H1 (cell line): ENCODE measurements around the gene CNIH3. TPM values are rescaled to one million over a fixed set of nuclear protein-coding genes. Genes with fewer than 3 reads are reported as not detected.
A peak's percentile ranks its signal among the peaks of the same experiment; 100 is the strongest.

Experiments
- CTCF ChIA-PET: fragments of 300-600 bp; sonication (Branson Sonifier 250); formaldehyde crosslinking; loops from one replicate; lab custom pipeline; 2021; ENCODE audit not compliant: partially characterized antibody; lab: Charles Lee
- POLR2A ChIA-PET: fragments of 300-600 bp; sonication (Branson Sonifier 250); formaldehyde crosslinking; loops from one replicate; lab custom pipeline; 2021; ENCODE audit warnings: inconsistent platforms; ENCODE audit not compliant: partially characterized antibody; lab: Charles Lee
- DNase-seq, 2 experiments: peaks; one replicate each; pipeline versions ENCODE4 v3.0.0 to v3.0.0-alpha.2; 2010 to 2022; ENCODE audit warnings: low spot score in 2 of 2, low read depth in 1 of 2, mixed read lengths in 1 of 2
- FAIRE-seq: peaks from 2 replicates; lab custom pipeline; 2011; peaks lifted over from hg19 to GRCh38; lab: Jason Lieb, UNC
- H2AFZ ChIP-seq: 2 replicates; pipeline ENCODE4 v1.8.1; 2012; ENCODE audit warnings: low read length, inconsistent platforms
- H2AK5ac ChIP-seq: 2 replicates; pipeline ENCODE4 v1.6.1; 2013; ENCODE audit warnings: low read depth, low read length
- H2BK120ac ChIP-seq: replicated peaks from 2 replicates; pipeline ENCODE3; 2013; ENCODE audit warnings: low read depth, low read length, inconsistent platforms
- H2BK12ac ChIP-seq: 2 replicates; pipeline ENCODE4 v1.6.1; 2013; ENCODE audit warnings: low read depth, low read length
- H2BK15ac ChIP-seq: 2 replicates; pipeline ENCODE4 v1.6.1; 2013; ENCODE audit warnings: low read length
- H2BK20ac ChIP-seq: 2 replicates; pipeline ENCODE4 v1.6.1; 2013; ENCODE audit warnings: low read length
- H2BK5ac ChIP-seq: 2 replicates; pipeline ENCODE4 v1.6.1; 2013; ENCODE audit warnings: low read depth, low read length
- H3K14ac ChIP-seq: 2 replicates; pipeline ENCODE4 v1.6.1; 2013; ENCODE audit warnings: inconsistent platforms; ENCODE audit not compliant: insufficient read length
- H3K18ac ChIP-seq: 2 replicates; pipeline ENCODE4 v1.6.1; 2013; ENCODE audit warnings: low read length; ENCODE audit errors: extremely low read depth
- H3K23ac ChIP-seq: 2 replicates; pipeline ENCODE4 v1.6.1; 2013; ENCODE audit warnings: inconsistent platforms; ENCODE audit not compliant: insufficient read length
- H3K23me2 ChIP-seq: 2 replicates; pipeline ENCODE4 v1.6.1; 2013; ENCODE audit warnings: low read depth, low read length
- H3K27ac ChIP-seq: 2 replicates; pipeline ENCODE4 v1.6.1; 2011; ENCODE audit warnings: low read depth, low read length, inconsistent platforms
- H3K27me3 ChIP-seq, 4 experiments: replicated peaks in 1 of 4; 1 replicate in 1 of 4; 2 replicates in 3 of 4; pipeline versions ENCODE4 v1.6.1 to v1.8.1; 2011 to 2013; ENCODE audit warnings: low read length in 3 of 4, mild to moderate bottlenecking in 3 of 4, inconsistent platforms in 2 of 4, mixed read lengths in 2 of 4, moderate library complexity in 1 of 4; ENCODE audit not compliant: control insufficient read depth in 3 of 4, insufficient read depth in 3 of 4; ENCODE audit errors: extremely low read depth in 1 of 4
- H3K36me3 ChIP-seq, 4 experiments: 2 replicates each; pipeline versions ENCODE4 v1.6.1 to v1.8.1; 2011 to 2013; ENCODE audit warnings: mild to moderate bottlenecking in 4 of 4, low read length in 3 of 4, moderate library complexity in 2 of 4, control low read depth in 1 of 4, inconsistent platforms in 1 of 4; ENCODE audit not compliant: insufficient read depth in 4 of 4, control insufficient read depth in 2 of 4
- H3K4ac ChIP-seq: replicated peaks from 2 replicates; pipeline ENCODE3; 2013; ENCODE audit warnings: low read length, low read depth, mixed read lengths, inconsistent platforms; ENCODE audit not compliant: insufficient read length
- H3K4me1 ChIP-seq, 4 experiments: replicated peaks in 1 of 4; 1 replicate in 1 of 4; 2 replicates in 3 of 4; pipeline versions ENCODE4 v1.6.1 to v1.8.1; 2011 to 2013; ENCODE audit warnings: low read length in 3 of 4, inconsistent platforms in 2 of 4, mixed read lengths in 1 of 4; ENCODE audit not compliant: insufficient read depth in 4 of 4, control insufficient read depth in 3 of 4
- H3K4me2 ChIP-seq, 2 experiments: 2 replicates each; pipeline versions ENCODE4 v1.6.1 to v1.8.1; 2011 to 2013; ENCODE audit warnings: low read depth in 2 of 2, low read length in 2 of 2, control low read depth in 1 of 2, inconsistent platforms in 1 of 2, mild to moderate bottlenecking in 1 of 2; ENCODE audit not compliant: insufficient read depth in 1 of 2
- H3K4me3 ChIP-seq, 4 experiments: fragments of 200-600, 300-600 bp in 1 of 4; sonication (generic), shearing (Covaris generic), sonication (Bioruptor Twin) in 1 of 4; 2 replicates each; pipeline versions ENCODE4 v1.5.1 to v1.8.1; 2011 to 2016; ENCODE audit warnings: low read length in 4 of 4, low read depth in 3 of 4, control low read depth in 2 of 4, inconsistent platforms in 2 of 4, mild to moderate bottlenecking in 2 of 4, mixed read lengths in 1 of 4, moderate library complexity in 1 of 4; ENCODE audit not compliant: insufficient read depth in 2 of 4; ENCODE audit errors: extremely low read depth in 1 of 4
- H3K56ac ChIP-seq: replicated peaks from 2 replicates; pipeline ENCODE3; 2013; ENCODE audit warnings: low read depth, mild to moderate bottlenecking, mixed read lengths, low read length, inconsistent platforms; ENCODE audit not compliant: insufficient read length
- H3K79me1 ChIP-seq: 2 replicates; pipeline ENCODE4 v1.6.1; 2013; ENCODE audit warnings: low read depth, low read length, control low read depth
- H3K79me2 ChIP-seq, 2 experiments: 2 replicates each; pipeline versions ENCODE4 v1.6.1 to v1.8.1; 2012 to 2013; ENCODE audit warnings: low read length in 2 of 2, mild to moderate bottlenecking in 2 of 2, inconsistent platforms in 1 of 2; ENCODE audit not compliant: insufficient read depth in 2 of 2, control insufficient read depth in 1 of 2
- H3K9ac ChIP-seq, 4 experiments: replicated peaks in 1 of 4; 1 replicate in 1 of 4; 2 replicates in 3 of 4; pipeline versions ENCODE4 v1.6.1 to v1.8.1; 2011 to 2013; ENCODE audit warnings: low read depth in 3 of 4, low read length in 3 of 4, control low read depth in 2 of 4, mild to moderate bottlenecking in 2 of 4, moderate library complexity in 2 of 4, inconsistent platforms in 1 of 4; ENCODE audit errors: extremely low read depth in 1 of 4
- H3K9me3 ChIP-seq, 2 experiments: 2 replicates each; pipeline versions ENCODE4 v1.6.1 to v1.8.1; 2012 to 2013; ENCODE audit warnings: mild to moderate bottlenecking in 2 of 2, moderate library complexity in 2 of 2, control low read depth in 1 of 2, inconsistent platforms in 1 of 2, low read depth in 1 of 2, low read length in 1 of 2, mixed read lengths in 1 of 2; ENCODE audit not compliant: insufficient read depth in 2 of 2
- H4K20me1 ChIP-seq, 2 experiments: replicated peaks in 1 of 2; 2 replicates each; pipeline versions ENCODE3 to v1.8.1; 2011 to 2013; ENCODE audit warnings: inconsistent platforms in 2 of 2, low read length in 2 of 2, mild to moderate bottlenecking in 1 of 2; ENCODE audit not compliant: insufficient read depth in 2 of 2, control insufficient read depth in 1 of 2
- H4K5ac ChIP-seq: 2 replicates; pipeline ENCODE4 v1.6.1; 2013; ENCODE audit warnings: low read length, low read depth, mixed read lengths, inconsistent platforms; ENCODE audit not compliant: insufficient read length
- H4K8ac ChIP-seq: 2 replicates; pipeline ENCODE4 v1.8.0; 2013; ENCODE audit warnings: mild to moderate bottlenecking, moderate library complexity, low read length, inconsistent platforms; ENCODE audit not compliant: insufficient read depth; ENCODE audit errors: extremely low read depth
- H4K91ac ChIP-seq: replicated peaks from 2 replicates; pipeline ENCODE3; 2013; ENCODE audit warnings: low read length, mixed read lengths, inconsistent platforms; ENCODE audit not compliant: insufficient read length
- BCL11A ChIP-seq, 2 experiments: IDR thresholded peaks; one replicate each; pipeline ENCODE4 v1.6.1; 2011; ENCODE audit warnings: low read depth in 2 of 2, low read length in 2 of 2, mild to moderate bottlenecking in 2 of 2
- JUND ChIP-seq: IDR thresholded peaks from 2 replicates; pipeline ENCODE4 v1.6.1; 2011; ENCODE audit warnings: mild to moderate bottlenecking, improper control_type of control experiment, low read length
- RBBP5 ChIP-seq: IDR thresholded peaks from 2 replicates; pipeline ENCODE4 v1.7.1; 2012; ENCODE audit warnings: low read depth, mild to moderate bottlenecking, inconsistent platforms, low read length, moderate library complexity, borderline replicate concordance
- SP1 ChIP-seq: IDR thresholded peaks from 2 replicates; pipeline ENCODE4 v1.6.1; 2011; ENCODE audit warnings: low read depth, low read length
- SRF ChIP-seq: IDR thresholded peaks from 2 replicates; pipeline ENCODE4 v1.6.1; 2011; ENCODE audit warnings: mild to moderate bottlenecking, low read depth, low read length, moderate library complexity
- polyA plus RNA-seq, 7 experiments: library from polyadenylated mRNA; depleted of rRNA in 3 of 7; stranded (reverse) in 5 of 7; unstranded in 2 of 7; fragments of >200 nt in 5 of 7; fragments of 200-250 nt in 2 of 7; gene quantifications; 1 replicate in 5 of 7; 2 replicates in 1 of 7; 4 replicates in 1 of 7; pipeline versions ENCODE4 v1.2.1 to v1.2.3, GENCODE V29; 2011 to 2013; ENCODE audit warnings: missing spikeins in 2 of 7, mixed read lengths in 2 of 7
- total RNA-seq: library from RNA; stranded (reverse); fragmentation: NEBNext Ultra II Directional; extraction: Animal tissue kit (Norgen Biotek cat#: 25700); gene quantifications from 2 replicates; pipeline ENCODE4 v1.2.1, GENCODE V29; 2021

CNIH3 gene
- total and polyA plus RNA-seq, 2 of the 8 experiments (the other 6 are each of a cell fraction or from before 2014, with no cell fraction given) = 3.7 to 5.6 TPM

DNA sequence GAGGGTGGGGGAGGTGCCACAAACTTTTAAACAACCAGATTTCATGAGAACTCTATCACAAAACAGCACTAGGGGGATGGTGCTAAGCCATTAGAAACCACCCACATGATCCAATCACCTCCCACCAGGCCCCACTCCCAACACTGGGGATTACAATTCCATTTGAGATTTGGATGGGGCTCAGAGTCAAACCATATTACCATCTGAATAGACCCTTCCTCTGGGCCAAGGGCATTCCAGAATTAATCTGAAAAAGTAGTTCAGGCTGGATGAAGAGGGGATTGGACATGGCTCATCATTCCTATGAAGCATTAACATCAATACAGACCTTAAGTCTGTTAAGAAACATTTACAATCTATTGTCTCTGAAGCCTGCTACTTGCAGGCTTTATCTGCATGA lies 163.4 kb downstream of the CNIH3 start:
- CTCF ChIA-PET = no interaction called here
- Histone ChIP-seq H2BK15ac (no peak overlapping the region), H3K79me2 (no peaks in the 10 kb centered on the region), H3K23me2 (no peaks in the 10 kb centered on the region), H2BK20ac (no peak overlapping the region), H4K8ac (no peak overlapping the region), H3K56ac (no peak overlapping the region), H3K27ac (no peak overlapping the region), H2AK5ac (no peak overlapping the region), H4K91ac (no peak overlapping the region), H2BK120ac (no peak overlapping the region), H3K18ac (no peak overlapping the region), H4K5ac (no peak overlapping the region), H3K4me3 (peak overlapping the region in 1 of 4 experiments; percentile 24; a peak in 1 of 8 replicates), H3K14ac (no peak overlapping the region), H3K4me1 (peaks cover 0 to 15% (median 10%) of the 10 kb centered on the region in 4 experiments; a peak in 5 of 7 replicates), H3K79me1 (no peaks in the 10 kb centered on the region), H3K4ac (no peak overlapping the region), H2AFZ (no peak overlapping the region), H3K4me2 (peak overlapping the region; percentile 40 to 64; a peak in 3 of 4 replicates), H4K20me1 (no peaks in the 10 kb centered on the region), H3K36me3 (no peaks in the 10 kb centered on the region), H2BK5ac (no peak overlapping the region), H3K9ac (no peak overlapping the region), H2BK12ac (no peak overlapping the region), H3K9me3 (no peaks in the 10 kb centered on the region), H3K23ac (no peak overlapping the region), H3K27me3 (peaks cover 0 to 4% (median 3%) of the 10 kb centered on the region in 4 experiments; a peak in 2 of 7 replicates)
- FAIRE-seq = peak; percentile 62
- POLR2A ChIA-PET = no interaction called here
- no peak for DNase-seq
- TF ChIP-seq SRF (no peak), RBBP5 (no peak), SP1 (peak; percentile 17; the same call in 1 of the 2 replicates), JUND (no peak), BCL11A (IDR thresholded peaks at IDR 0.05; ENCODE audit: low read depth in 2 of 2, low read length in 2 of 2) (no peak)
- TF ChIP-seq, all 59 proteins: peak for 1
